BE2C (cell line): ENCODE data around the gene DOCK11.

Experiments used
- DNase-seq: peaks from one replicate; pipeline ENCODE4 v3.0.0-alpha.2; 2020
- H3K27me3 ChIP-seq: fragments of 250-450 bp; sonication (Bioruptor Pico); 2 replicates; pipeline ENCODE4 v1.5.1; 2020; ENCODE audit warnings: mild to moderate bottlenecking
- H3K36me3 ChIP-seq: fragments of 250-450 bp; sonication (Bioruptor Pico); 2 replicates; pipeline ENCODE4 v1.5.1; 2020; ENCODE audit warnings: mild to moderate bottlenecking
- H3K4me1 ChIP-seq: fragments of 250-450 bp; sonication (Bioruptor Pico); 2 replicates; pipeline ENCODE4 v1.5.1; 2020
- H3K4me3 ChIP-seq: 2 replicates; pipeline ENCODE4 v1.5.1; 2011; ENCODE audit warnings: low read depth, low read length
- H3K9me3 ChIP-seq: fragments of 250-450 bp; sonication (Bioruptor Pico); 2 replicates; pipeline ENCODE4 v1.5.1; 2020
- TF ChIP-seq, protein P1 (sequence below): IDR thresholded peaks from 2 replicates; pipeline ENCODE4 v1.5.1; 2012; ENCODE audit warnings: mild to moderate bottlenecking, low read depth, low read length

DOCK11 gene

DNA sequence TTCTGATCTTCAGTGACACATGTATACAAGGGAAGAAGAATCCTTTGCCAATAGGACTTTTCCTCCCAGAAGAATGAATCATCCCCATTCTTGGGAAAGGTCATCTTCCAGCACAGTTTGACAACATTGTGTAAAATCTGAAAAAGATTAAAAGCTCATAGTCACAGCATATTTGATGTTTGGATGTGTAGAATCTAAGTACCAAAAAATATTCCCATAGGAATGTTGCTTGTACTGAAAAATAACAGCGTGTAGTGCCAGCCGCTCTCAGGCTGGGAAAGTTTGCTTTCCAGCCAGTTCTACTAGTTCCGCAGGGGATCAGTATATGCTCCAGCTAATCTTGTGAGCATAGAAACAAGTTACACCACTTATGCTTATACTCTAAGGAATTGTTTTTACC is 157.1 kb downstream of the DOCK11 start:
- Histone ChIP-seq H3K4me1 (no peaks in the 10 kb centered on the region), H3K9me3 (no peaks in the 10 kb centered on the region), H3K27me3 (no peaks in the 10 kb centered on the region), H3K4me3 (no peak overlapping the region), H3K36me3 (no peaks in the 10 kb centered on the region)
- DNase-seq = no peak
- TF ChIP-seq, protein P1, sequence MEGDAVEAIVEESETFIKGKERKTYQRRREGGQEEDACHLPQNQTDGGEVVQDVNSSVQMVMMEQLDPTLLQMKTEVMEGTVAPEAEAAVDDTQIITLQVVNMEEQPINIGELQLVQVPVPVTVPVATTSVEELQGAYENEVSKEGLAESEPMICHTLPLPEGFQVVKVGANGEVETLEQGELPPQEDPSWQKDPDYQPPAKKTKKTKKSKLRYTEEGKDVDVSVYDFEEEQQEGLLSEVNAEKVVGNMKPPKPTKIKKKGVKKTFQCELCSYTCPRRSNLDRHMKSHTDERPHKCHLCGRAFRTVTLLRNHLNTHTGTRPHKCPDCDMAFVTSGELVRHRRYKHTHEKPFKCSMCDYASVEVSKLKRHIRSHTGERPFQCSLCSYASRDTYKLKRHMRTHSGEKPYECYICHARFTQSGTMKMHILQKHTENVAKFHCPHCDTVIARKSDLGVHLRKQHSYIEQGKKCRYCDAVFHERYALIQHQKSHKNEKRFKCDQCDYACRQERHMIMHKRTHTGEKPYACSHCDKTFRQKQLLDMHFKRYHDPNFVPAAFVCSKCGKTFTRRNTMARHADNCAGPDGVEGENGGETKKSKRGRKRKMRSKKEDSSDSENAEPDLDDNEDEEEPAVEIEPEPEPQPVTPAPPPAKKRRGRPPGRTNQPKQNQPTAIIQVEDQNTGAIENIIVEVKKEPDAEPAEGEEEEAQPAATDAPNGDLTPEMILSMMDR = no peak

DNA sequence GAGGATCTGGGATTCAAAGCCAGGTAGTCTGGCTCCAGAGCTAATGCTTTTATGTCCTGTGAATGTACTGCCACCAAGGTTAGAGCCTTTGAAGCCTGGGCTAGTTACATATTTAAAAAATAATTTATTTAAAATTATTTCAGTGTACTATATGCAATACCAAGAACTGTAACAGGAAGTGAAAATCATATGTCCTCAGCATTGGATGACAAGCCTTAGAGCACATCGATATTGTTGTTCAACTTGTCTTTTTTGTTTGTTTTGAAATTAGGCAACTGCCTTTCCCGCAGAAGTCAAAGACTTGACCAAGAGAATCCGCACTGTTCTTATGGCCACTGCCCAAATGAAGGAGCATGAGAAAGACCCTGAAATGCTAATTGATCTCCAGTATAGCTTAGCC is 158.7 kb downstream of the DOCK11 start:
- no peak overlapping the region for H3K4me3 ChIP-seq
- H3K9me3 ChIP-seq = no peaks in the 10 kb centered on the region
- no peaks in the 10 kb centered on the region for H3K27me3 ChIP-seq
- H3K4me1 ChIP-seq = no peaks in the 10 kb centered on the region
- TF ChIP-seq, protein P1 = no peak
- no peak for DNase-seq
- H3K36me3 ChIP-seq = no peaks in the 10 kb centered on the region

DNA sequence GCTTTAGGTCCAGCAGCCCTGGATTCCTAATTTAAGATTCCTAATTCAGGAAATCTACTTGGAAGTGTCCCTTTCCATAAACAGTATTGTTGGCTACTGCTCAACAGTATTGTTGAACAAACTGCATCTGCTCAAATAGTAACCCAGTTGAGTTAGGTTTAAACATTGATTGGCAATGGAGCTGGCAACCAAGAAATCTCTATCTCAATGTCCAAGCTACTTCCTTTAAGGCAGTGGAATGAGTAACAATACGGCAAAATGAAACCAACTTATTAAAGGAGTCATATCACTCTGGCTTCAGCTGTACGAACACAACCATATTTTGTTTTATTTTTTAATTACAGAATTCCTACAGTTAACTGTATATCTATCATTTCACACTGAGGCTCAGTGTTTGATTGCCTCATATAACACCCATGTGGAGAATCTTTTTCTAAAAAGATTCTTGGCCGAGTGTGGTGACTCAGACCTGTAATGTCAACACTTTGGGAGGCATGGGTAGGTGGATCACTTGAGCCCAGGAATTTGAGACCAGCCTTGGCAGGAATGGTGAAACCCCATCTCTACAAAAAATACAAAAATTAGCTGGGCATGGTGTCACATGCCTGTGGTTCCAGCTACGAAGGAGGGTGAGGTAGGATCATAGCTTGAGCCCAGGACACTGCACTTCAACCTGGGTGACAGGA is 160.1 kb downstream of the DOCK11 start:
- Histone ChIP-seq H3K27me3 (no peaks in the 10 kb centered on the region), H3K4me1 (no peaks in the 10 kb centered on the region), H3K9me3 (no peaks in the 10 kb centered on the region), H3K36me3 (no peaks in the 10 kb centered on the region), H3K4me3 (no peak overlapping the region)
- TF ChIP-seq, protein P1 = no peak
- no peak for DNase-seq

DNA sequence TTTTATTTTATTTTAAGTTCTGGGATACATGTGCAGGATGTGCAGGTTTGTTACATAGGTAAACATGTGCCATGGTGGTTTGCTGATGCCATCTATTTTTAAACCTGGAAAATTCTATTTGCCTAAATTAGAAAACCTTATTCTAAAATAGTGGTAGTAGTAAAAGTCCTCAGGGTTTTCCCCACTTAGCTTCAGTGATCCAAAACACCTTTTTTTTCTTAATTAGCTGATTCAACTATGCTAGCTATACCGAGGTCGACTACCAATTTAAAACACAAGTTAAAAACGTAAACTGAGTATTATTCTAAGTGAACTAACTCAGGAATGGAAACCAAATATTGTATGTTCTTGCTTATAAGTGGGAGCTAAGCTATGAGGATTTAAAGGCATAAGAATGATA is 161.8 kb downstream of the DOCK11 start:
- H3K36me3 ChIP-seq = no peaks in the 10 kb centered on the region
- no peaks in the 10 kb centered on the region for H3K27me3 ChIP-seq
- TF ChIP-seq, protein P1 = no peak
- H3K9me3 ChIP-seq = no peaks in the 10 kb centered on the region
- no peaks in the 10 kb centered on the region for H3K4me1 ChIP-seq
- no peak for DNase-seq
- no peak overlapping the region for H3K4me3 ChIP-seq

DNA sequence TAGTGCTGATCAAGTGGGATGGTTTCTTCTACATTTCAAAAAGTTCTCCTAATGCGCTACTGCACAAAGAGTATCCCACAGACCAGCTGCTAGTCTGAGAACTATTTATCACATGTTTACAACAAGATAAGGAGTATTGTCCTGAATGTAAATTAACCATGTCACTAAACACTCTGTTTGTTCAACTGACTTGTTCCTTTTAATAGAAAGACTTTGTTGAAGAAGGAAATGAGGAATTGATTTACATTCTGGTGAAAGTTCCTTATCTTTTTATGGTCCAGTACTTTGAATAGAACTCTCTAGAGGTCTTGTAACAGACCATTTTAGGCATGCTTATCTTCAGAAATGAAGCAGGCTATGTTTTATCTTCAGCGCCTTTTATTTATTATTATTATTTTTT is 164.5 kb downstream of the DOCK11 start:
- TF ChIP-seq, protein P1 = no peak
- DNase-seq = no peak
- H3K36me3 ChIP-seq = no peaks in the 10 kb centered on the region
- no peaks in the 10 kb centered on the region for H3K4me1 ChIP-seq
- H3K9me3 ChIP-seq = no peaks in the 10 kb centered on the region
- no peaks in the 10 kb centered on the region for H3K27me3 ChIP-seq
- H3K4me3 ChIP-seq = no peak overlapping the region

DNA sequence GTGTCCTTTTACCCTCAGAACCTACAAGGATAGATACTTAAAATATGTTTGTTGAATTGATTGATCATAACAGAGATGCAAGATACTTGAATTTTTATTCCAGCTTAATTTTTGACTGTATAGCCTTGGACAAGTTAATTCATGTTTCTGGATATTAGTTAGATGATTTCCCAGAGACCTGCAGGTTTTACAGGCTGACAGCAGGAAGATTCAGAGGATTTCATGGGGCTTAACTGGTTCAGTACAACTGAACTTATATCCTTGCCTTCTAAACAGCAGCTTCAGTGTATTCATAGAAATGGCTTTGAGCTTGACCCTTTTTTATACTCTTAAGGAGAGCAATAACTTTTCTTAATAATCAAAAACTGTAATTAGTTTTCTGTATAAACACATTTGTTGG is 169.6 kb downstream of the DOCK11 start:
- Histone ChIP-seq H3K36me3 (no peaks in the 10 kb centered on the region), H3K4me1 (no peaks in the 10 kb centered on the region), H3K27me3 (no peaks in the 10 kb centered on the region), H3K9me3 (no peaks in the 10 kb centered on the region), H3K4me3 (no peak overlapping the region)
- TF ChIP-seq, protein P1 = no peak
- no peak for DNase-seq
